ENCODE results near the gene SYDE2.
A peak's percentile ranks its signal among the peaks of the same experiment; 100 is the strongest.
"Not testable (repeated sequence)": the region's sequence is repeated elsewhere in the genome, so short reads cannot be mapped to it uniquely, and the experiment has no call there.

The SYDE2 gene

GRCh38 chr1:85200463-85201339, at the start of gene SYDE2:
Gene SYDE2 (minus strand): TSS chr1:85201016. CDS start chr1:85200996, 20 bp downstream.
- DNase-seq, result peak; percentile 94

GRCh38 chr1:85249042-85249441, 48.2 kb upstream of the SYDE2 start:
- DNase-seq, result not testable (repeated sequence)

GRCh38 chr1:85245891-85246290, 45.1 kb upstream of the SYDE2 start:
- no peak for DNase-seq

- no peak for DNase-seq
Measured at GRCh38 chr1:85245456-85245855, 44.6 kb upstream of the SYDE2 start.

GRCh38 chr1:85244271-85245061, 43.6 kb upstream of the SYDE2 start:
- no peak for DNase-seq

- DNase-seq, result no peak
Measured at GRCh38 chr1:85243372-85243771, 42.6 kb upstream of the SYDE2 start.

GRCh38 chr1:85240643-85241042, 39.8 kb upstream of the SYDE2 start:
- DNase-seq, result no peak

GRCh38 chr1:85240174-85240601, 39.4 kb upstream of the SYDE2 start:
- DNase-seq, result peak; percentile 75

GRCh38 chr1:85237613-85238012, 36.8 kb upstream of the SYDE2 start:
- DNase-seq, result no peak

GRCh38 chr1:85230305-85230977, 29.6 kb upstream of the SYDE2 start:
- DNase-seq, result peak; percentile 87

GRCh38 chr1:85229574-85230097, 28.8 kb upstream of the SYDE2 start:
- peak; percentile 93 for DNase-seq

GRCh38 chr1:85228972-85229371, 28.2 kb upstream of the SYDE2 start:
- no peak for DNase-seq

- peak; percentile 58 for DNase-seq
Measured at GRCh38 chr1:85225624-85226380, 25.0 kb upstream of the SYDE2 start.

- DNase-seq, result peak; percentile 98
Measured at GRCh38 chr1:85224734-85225623, 24.2 kb upstream of the SYDE2 start.

GRCh38 chr1:85224295-85224694, 23.5 kb upstream of the SYDE2 start:
- peak; percentile 31 for DNase-seq

- no peak for DNase-seq
Measured at GRCh38 chr1:85223334-85223733, 22.5 kb upstream of the SYDE2 start.

GRCh38 chr1:85220756-85221201, 20.0 kb upstream of the SYDE2 start:
- DNase-seq, result no peak

- DNase-seq, result no peak
Measured at GRCh38 chr1:85219853-85220610, 19.2 kb upstream of the SYDE2 start.

- DNase-seq, result no peak
Measured at GRCh38 chr1:85216697-85217096, 15.9 kb upstream of the SYDE2 start.

GRCh38 chr1:85214654-85215053, 13.8 kb upstream of the SYDE2 start:
- no peak for DNase-seq

All from DMS53 (cell line).